Measurements from ENCODE around the gene PRKCSH.

DNA sequence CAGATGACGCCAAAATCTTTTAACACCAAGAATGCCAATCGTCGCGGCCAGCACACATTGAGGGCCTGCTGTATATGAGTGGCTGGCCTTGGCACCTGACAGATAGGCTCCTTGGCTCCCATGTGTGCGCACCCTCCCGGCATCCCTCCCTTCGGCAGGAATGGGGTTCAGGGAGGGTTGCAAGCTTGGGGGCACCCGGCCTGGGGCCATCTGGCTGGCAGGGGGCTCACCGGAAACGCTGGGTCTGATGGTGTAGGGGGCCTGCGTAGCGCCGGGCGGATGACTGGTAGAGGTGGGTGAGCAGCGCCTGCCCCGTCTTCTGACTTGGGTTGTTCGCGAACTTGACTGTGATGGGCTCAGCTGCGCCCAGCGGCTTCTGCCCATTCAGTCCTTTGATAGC is 22.4 kb downstream of the PRKCSH start:
- TF ChIP-seq, protein P1, sequence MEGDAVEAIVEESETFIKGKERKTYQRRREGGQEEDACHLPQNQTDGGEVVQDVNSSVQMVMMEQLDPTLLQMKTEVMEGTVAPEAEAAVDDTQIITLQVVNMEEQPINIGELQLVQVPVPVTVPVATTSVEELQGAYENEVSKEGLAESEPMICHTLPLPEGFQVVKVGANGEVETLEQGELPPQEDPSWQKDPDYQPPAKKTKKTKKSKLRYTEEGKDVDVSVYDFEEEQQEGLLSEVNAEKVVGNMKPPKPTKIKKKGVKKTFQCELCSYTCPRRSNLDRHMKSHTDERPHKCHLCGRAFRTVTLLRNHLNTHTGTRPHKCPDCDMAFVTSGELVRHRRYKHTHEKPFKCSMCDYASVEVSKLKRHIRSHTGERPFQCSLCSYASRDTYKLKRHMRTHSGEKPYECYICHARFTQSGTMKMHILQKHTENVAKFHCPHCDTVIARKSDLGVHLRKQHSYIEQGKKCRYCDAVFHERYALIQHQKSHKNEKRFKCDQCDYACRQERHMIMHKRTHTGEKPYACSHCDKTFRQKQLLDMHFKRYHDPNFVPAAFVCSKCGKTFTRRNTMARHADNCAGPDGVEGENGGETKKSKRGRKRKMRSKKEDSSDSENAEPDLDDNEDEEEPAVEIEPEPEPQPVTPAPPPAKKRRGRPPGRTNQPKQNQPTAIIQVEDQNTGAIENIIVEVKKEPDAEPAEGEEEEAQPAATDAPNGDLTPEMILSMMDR (conservative IDR thresholded peaks at IDR 0.05; ENCODE audit: low read depth in 2 of 2) = no peak
- no peak for TF ChIP-seq CREB1 (CRISPR knock-in tag; IDR thresholded peaks at IDR 0.05; ENCODE audit: low read depth)
- no peak for TF ChIP-seq EZH2 (IDR thresholded peaks at IDR 0.05; ENCODE audit: low read depth, unreplicated experiment)
- no peak for TF ChIP-seq POLR2AphosphoS5 (IDR thresholded peaks at IDR 0.05; ENCODE audit: low read depth)
- TF ChIP-seq, protein P2, sequence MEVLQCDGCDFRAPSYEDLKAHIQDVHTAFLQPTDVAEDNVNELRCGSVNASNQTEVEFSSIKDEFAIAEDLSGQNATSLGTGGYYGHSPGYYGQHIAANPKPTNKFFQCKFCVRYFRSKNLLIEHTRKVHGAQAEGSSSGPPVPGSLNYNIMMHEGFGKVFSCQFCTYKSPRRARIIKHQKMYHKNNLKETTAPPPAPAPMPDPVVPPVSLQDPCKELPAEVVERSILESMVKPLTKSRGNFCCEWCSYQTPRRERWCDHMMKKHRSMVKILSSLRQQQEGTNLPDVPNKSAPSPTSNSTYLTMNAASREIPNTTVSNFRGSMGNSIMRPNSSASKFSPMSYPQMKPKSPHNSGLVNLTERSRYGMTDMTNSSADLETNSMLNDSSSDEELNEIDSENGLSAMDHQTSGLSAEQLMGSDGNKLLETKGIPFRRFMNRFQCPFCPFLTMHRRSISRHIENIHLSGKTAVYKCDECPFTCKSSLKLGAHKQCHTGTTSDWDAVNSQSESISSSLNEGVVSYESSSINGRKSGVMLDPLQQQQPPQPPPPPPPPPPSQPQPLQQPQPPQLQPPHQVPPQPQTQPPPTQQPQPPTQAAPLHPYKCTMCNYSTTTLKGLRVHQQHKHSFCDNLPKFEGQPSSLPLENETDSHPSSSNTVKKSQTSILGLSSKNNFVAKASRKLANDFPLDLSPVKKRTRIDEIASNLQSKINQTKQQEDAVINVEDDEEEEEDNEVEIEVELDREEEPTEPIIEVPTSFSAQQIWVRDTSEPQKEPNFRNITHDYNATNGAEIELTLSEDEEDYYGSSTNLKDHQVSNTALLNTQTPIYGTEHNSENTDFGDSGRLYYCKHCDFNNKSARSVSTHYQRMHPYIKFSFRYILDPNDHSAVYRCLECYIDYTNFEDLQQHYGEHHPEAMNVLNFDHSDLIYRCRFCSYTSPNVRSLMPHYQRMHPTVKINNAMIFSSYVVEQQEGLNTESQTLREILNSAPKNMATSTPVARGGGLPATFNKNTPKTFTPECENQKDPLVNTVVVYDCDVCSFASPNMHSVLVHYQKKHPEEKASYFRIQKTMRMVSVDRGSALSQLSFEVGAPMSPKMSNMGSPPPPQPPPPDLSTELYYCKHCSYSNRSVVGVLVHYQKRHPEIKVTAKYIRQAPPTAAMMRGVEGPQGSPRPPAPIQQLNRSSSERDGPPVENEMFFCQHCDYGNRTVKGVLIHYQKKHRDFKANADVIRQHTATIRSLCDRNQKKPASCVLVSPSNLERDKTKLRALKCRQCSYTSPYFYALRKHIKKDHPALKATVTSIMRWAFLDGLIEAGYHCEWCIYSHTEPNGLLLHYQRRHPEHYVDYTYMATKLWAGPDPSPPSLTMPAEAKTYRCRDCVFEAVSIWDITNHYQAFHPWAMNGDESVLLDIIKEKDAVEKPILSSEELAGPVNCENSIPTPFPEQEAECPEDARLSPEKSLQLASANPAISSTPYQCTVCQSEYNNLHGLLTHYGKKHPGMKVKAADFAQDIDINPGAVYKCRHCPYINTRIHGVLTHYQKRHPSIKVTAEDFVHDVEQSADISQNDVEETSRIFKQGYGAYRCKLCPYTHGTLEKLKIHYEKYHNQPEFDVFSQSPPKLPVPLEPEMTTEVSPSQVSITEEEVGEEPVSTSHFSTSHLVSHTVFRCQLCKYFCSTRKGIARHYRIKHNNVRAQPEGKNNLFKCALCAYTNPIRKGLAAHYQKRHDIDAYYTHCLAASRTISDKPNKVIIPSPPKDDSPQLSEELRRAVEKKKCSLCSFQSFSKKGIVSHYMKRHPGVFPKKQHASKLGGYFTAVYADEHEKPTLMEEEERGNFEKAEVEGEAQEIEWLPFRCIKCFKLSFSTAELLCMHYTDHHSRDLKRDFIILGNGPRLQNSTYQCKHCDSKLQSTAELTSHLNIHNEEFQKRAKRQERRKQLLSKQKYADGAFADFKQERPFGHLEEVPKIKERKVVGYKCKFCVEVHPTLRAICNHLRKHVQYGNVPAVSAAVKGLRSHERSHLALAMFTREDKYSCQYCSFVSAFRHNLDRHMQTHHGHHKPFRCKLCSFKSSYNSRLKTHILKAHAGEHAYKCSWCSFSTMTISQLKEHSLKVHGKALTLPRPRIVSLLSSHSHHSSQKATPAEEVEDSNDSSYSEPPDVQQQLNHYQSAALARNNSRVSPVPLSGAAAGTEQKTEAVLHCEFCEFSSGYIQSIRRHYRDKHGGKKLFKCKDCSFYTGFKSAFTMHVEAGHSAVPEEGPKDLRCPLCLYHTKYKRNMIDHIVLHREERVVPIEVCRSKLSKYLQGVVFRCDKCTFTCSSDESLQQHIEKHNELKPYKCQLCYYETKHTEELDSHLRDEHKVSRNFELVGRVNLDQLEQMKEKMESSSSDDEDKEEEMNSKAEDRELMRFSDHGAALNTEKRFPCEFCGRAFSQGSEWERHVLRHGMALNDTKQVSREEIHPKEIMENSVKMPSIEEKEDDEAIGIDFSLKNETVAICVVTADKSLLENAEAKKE (CRISPR knock-in tag; IDR thresholded peaks at IDR 0.05) = no peak
- TF ChIP-seq, protein P3, sequence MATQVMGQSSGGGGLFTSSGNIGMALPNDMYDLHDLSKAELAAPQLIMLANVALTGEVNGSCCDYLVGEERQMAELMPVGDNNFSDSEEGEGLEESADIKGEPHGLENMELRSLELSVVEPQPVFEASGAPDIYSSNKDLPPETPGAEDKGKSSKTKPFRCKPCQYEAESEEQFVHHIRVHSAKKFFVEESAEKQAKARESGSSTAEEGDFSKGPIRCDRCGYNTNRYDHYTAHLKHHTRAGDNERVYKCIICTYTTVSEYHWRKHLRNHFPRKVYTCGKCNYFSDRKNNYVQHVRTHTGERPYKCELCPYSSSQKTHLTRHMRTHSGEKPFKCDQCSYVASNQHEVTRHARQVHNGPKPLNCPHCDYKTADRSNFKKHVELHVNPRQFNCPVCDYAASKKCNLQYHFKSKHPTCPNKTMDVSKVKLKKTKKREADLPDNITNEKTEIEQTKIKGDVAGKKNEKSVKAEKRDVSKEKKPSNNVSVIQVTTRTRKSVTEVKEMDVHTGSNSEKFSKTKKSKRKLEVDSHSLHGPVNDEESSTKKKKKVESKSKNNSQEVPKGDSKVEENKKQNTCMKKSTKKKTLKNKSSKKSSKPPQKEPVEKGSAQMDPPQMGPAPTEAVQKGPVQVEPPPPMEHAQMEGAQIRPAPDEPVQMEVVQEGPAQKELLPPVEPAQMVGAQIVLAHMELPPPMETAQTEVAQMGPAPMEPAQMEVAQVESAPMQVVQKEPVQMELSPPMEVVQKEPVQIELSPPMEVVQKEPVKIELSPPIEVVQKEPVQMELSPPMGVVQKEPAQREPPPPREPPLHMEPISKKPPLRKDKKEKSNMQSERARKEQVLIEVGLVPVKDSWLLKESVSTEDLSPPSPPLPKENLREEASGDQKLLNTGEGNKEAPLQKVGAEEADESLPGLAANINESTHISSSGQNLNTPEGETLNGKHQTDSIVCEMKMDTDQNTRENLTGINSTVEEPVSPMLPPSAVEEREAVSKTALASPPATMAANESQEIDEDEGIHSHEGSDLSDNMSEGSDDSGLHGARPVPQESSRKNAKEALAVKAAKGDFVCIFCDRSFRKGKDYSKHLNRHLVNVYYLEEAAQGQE (IDR thresholded peaks at IDR 0.05; ENCODE audit: unreplicated experiment) = no peak
- TF ChIP-seq EZH2phosphoT487 (IDR thresholded peaks at IDR 0.05; ENCODE audit: unreplicated experiment) = no peak
- TF ChIP-seq STAT1 (IDR thresholded peaks at IDR 0.05; ENCODE audit: unreplicated experiment) = no peak
- TF ChIP-seq ZNF114 (CRISPR knock-in tag; IDR thresholded peaks at IDR 0.05) = no peak
- TF ChIP-seq NANOG (IDR thresholded peaks at IDR 0.05; ENCODE audit: borderline replicate concordance) = no peak

Measured in GM23338 (cell line).